Stimulated activated CD4-positive, alpha-beta T cell treated with anti-CD3 and anti-CD28 coated beads, Interleukin-1b, Interleukin-23, amount 100 ng/mL, for 48 hours (primary cell): ENCODE data around the gene ANXA2.

Source experiments
- DNase-seq: peaks from one replicate; pipeline ENCODE4 v3.0.0-alpha.2; 2020

Gene ANXA2

GRCh38 chr15:60386615-60387014 is 11.2 kb downstream of the ANXA2 start:
- no peak for DNase-seq

DNA sequence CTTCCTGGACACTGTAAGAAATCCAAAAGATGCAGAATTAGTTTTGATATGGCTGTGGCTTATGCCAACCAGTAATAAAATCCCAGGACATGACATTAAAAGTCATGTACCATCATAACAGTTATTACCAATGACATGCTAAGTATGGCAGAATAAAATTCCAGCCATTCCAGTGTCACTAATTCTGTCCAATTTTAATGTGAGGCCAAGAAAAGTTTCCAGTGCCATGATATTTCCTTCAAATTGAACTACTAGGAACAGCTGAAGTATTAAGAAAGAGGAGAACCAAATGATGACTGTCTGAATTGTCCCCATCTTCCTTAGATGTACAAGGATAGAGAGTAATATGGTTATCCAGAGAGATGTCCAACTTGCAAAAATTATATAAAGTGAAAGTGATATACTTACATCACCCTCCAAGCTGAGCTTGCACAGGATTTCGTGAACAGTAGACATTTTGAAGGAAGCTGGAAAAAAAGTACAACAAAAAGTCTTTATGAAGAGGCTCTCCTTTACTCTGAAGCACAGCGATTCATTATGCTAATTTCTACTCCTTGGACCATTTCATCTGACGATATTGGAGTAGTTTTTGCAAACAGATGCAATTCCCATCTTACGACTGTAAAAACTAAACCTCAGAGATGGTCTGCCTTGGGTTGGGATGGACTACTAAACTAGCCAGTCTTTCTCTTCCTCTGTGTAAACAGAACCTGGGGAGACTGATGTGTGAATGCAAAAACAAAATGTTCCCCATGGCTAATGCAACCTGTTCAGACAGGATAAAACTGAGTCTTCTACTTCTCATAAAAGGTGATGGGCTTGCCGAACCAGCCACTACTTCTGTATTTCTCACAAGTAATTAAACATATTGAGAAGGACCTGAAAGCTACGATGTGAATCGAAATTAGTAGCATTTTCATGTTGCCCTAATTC is 11.9 kb downstream of the ANXA2 start:
- no peak for DNase-seq

GRCh38 chr15:60384526-60385126 is 13.2 kb downstream of the ANXA2 start:
- DNase-seq, result no peak

DNA sequence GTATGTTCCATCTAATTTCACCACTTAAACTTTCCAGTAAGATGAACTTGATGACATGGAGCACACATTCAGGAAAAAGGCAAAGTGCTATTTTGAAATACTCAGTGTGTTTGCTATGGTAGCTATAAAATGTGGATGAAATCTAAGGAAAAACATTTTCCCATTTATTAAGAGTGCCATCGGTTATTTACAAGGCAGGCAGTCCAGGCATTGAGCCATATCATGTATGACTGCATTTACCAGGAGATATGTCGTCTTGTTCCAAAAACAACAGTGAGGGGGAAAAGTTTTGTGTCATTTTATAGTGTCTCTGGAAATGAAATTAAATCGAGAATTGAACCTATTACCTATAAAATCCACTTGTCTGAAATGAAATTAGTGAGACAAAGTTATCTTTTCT is 13.7 kb downstream of the ANXA2 start:
- no peak for DNase-seq

GRCh38 chr15:60382773-60383674 is 14.8 kb downstream of the ANXA2 start:
- no peak for DNase-seq

DNA sequence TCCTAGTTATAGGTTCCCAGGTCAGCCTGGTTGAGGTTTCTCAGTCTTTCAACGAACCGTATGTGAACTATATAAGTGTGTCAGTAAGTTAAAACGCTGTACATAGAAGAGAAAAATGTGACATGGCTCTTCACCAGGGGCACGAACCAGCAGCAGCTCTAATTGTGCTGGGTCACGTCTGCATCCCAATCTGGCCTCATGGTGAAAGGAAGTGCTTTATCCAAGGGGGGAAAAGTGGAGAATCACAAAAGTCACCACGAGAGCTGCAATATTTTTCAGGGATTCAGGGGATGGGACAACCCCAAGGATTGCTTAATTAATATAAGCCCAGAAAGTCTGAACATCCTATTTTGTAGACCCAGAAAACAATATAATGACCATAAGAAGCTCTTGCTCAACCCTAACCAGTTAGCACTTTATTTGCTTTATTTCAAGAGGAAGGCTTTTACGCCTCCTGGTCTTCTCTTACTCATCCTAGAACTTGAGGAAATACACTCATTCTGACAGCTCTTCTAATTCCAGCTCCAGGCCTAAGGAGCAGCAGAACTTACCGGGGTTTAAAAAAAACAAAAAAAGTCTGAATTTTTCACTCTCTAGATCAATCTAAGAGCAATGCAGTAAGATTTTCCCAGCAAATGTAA is 16.5 kb downstream of the ANXA2 start:
- no peak for DNase-seq

DNA sequence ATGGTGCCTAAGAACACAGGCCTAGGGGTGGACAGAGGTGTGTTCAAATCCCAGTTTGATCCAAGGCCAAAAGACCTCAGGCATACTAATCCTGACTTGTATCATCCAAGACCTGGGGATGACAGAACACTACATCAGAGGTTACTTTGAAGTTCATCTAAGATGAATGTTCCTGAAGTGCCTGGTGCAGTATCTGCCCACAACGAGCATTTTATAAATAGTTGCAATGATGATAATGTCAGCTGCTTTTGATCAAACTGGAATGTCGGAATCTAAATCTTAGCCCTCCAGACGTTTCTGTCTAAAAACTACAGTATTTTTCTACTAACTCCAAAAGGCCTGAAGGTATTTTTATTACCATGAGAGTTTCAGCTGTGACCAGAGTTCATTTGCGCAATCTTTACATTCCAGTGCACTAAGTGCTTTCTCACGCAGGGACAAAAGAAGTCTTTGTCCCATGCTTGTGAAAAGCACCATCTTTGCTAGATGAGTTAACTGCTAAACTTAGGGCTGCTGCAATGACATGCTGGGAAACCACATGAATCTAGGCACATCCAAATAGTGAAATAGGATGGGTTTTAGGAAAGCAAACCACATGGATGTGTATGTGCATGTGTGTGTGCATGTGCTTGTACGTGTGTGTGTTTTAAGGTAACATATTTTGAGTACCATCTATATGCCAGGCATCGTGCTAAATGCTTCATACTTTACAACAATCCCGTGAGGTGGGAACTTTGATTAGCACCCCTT is 18.1 kb downstream of the ANXA2 start:
- DNase-seq, result no peak

DNA sequence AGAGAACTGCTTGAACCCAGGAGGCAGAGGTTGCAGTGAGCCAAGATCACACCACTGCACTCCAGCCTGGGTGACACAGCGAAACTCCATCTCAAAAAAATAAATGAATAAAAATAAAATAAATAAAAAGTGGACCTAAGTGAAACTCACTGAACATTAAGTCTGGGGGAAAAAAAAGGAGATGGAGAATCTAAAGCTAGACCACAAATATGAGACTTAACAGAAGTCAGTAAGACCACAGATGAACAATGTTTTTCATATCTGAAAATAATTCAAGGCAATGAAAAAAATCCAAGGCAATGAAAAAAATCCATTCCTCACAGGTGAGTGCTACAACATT is 18.6 kb downstream of the ANXA2 start:
- DNase-seq, result no peak

GRCh38 chr15:60376677-60377095 is 21.1 kb downstream of the ANXA2 start:
- no peak for DNase-seq

DNA sequence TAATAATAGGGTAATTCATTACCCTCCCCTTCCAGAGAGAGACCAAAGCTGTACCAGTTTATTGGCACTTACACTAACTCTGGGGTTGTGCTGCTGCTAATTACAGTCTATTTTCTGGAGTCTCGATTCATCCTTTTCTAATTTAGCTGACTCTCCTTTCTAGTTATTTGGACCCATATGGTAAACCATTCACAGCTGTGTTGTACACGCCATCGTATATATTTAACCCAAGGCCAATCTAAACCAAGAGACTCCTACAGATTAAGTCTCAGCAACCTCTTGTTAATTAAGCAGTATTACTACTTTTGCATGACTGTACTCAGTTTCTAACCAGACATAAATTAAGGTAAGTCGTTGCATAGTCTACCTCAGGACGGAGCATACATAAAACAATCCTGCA is 22.5 kb downstream of the ANXA2 start:
- no peak for DNase-seq

DNA sequence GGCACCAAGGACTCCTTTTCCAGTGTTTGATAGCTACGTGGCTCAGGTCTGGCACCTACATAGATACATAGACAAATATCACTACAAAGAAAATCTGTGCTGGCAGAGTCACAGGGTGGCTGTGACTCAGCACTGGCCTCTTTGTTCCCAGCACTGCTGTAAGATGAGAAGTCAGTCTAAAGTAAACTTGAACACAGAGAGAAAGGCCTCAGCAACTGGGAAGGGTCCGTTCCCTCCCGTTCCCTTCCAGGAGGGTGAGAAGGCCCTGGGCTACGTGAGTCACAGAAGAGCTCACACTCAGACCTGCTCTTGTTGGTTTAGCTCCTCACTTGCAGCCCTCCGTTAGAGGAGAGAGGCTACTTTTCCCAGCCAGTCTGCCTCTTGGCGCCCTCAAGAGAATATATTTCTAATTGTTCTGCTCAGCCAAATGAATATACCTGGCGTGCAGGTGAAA is 23.1 kb downstream of the ANXA2 start:
- no peak for DNase-seq

- no peak for DNase-seq
Measured at GRCh38 chr15:60374209-60374608, 23.6 kb downstream of the ANXA2 start.

DNA sequence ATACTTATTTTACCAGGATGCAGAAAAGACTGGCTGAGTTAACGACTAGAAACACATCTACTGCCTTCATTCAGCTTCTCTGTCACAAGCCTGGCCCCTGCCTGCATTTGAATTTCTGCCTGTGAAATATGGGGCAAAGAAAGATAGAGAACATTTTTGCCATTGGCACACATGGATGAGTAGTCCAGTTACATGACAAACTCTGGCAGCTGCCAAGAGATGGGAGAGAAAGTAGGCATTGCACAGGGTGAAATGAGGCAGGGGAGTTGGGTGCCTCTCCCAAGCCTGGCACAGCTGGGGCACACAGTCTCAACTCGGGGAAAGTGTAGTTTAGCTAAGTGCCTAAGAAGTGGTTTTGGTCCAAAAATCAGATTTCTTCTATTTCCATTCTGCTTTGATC is 24.0 kb downstream of the ANXA2 start:
- DNase-seq, result no peak

DNA sequence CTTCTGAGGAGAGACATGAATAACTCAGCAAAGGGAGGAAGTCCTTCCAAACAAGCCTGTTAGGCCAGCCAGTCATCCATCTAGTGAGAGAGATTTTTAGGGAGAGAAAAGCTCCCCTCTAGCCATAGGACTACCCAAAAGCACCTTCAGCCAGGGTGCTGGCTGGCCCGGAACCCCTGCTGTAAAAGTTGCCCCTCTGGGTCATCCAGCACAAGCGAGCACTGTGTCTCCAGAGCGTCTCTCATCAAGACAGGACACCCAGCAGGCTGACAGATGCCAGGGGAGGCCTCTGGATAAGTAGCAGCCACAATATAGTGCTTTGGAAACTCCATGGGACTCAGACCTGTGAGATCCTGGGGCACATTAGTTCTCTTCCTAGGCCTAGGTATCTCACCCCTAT is 24.5 kb downstream of the ANXA2 start:
- DNase-seq, result no peak

DNA sequence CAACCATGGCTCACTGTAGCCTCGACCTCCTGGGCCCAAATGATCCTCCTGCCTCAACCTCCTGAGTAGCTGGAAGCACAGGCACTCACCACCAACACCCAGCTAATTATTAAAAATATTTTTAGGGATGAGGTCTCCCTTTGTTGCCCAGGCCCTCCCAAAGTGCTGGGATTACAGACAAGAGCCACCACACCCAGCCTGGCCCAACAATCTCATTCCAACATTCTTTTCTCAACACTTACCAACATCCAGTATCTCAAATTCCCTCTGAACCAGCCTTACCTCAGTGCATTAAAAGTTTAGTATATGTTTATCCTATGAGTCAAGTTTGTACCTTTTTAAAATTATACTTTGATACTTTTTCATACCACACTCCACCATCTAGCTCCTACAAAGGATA is 25.0 kb downstream of the ANXA2 start:
- DNase-seq, result no peak

DNA sequence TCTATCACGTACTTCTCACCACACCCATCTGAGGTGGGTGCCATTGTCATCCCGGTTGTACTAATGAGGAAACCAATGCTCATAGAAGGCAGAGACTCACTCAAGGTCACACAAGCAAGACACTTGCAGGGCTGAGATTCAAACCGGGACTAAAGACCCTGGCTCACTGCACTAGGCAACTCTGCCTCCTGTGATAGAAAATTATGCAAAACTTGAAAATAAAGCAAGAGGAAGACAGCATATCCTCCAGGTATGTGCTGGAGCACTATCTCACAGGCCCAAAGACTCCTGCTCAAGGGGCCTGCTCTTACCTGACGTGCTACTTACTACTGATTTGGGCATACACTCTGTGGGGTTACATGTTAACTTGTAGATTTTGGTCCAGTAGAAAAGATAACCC is 25.6 kb downstream of the ANXA2 start:
- no peak for DNase-seq

DNA sequence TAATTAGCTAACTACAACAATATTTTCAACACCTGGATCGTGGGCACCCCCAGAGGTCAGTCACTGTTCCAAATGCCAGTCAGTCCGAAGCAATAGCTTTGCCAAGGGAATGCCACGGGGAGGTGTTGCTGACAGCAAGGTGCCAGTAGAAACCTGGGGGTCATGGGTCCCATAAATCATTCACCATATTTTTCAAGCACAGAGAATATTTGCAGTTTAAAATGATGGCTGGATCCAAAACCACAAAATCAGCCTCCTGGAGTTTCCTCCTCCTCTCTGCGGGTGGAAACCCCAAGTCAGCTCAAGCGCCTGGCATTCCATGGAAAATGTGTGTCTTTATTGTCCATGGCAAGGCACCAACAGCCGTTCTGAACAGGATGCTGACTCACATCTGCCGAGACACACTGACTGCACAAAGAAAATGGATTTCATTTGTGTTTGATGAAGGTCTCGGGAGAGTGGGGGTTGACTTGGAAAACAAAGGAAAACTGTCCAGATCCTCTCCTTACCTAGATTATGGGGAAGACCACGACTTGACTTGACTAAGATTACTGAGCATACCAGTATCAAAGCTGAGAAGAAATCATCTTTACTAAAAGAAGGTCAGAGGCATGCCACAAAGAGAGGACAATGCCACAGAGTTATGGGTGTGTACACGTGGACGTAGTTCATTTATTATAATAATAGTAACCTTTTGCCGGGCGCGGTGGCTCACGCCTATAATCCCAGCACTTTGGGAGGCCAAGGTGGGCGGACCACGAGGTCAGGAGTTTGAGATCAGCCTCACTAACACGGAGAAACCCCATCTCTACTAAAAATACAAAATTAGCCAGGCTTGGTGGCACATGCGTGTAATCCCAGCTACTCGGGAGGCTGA is 26.4 kb downstream of the ANXA2 start:
- no peak for DNase-seq

- DNase-seq, result no peak
Measured at GRCh38 chr15:60370869-60371136, 27.0 kb downstream of the ANXA2 start.

DNA sequence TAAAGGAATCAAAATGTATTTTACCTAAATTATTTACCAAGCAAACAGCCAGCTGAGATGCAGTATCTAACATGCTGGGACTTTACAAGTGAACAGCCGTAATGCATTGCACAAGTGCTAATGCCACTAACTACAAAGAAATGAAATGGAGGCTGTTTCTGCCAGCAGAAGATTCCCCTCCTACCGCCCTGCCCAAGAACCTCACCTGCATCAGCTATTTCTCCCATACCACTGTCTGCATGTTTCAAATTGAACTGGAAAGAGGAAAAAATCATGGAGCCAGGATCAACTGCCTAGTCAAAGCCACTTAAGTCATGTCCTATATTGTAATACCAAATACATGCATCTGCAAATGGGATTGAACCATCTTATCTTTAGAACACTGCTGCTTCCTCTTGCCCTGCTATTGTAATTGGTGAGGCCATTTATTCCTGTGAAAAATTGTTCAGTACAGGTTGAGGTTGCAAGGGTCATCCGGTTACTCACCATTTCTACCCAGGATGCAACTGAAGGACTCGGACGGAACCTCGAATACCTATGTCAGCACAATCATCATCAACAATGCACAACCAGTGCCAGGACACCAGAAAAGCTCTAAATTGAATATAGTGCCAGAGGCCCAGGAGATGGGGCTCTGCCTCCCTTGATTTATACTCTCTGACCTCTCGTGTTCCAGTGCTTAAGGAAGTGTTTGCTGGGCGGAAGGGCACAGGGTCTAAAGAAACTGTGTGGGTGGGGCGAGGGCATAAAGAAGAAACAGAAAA is 27.5 kb downstream of the ANXA2 start:
- no peak for DNase-seq

DNA sequence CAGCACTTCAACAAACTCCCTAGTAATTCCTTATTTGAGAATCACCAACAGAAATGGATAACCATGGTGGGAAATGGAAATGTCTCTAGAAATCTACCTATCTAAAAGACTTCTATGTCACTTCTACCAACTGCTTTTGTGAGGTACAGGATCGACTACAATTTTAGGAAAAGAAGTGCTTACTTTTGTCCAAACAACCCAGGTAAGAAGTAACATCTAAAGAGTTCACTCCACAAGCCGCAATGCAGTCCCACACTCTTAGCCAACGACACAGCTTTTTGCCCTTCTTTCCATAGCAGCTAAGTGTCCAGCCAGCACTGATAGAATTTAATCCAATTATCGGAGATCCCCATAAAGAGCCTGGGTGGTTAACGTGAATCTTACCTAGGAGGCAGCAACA is 28.1 kb downstream of the ANXA2 start:
- DNase-seq, result no peak

DNA sequence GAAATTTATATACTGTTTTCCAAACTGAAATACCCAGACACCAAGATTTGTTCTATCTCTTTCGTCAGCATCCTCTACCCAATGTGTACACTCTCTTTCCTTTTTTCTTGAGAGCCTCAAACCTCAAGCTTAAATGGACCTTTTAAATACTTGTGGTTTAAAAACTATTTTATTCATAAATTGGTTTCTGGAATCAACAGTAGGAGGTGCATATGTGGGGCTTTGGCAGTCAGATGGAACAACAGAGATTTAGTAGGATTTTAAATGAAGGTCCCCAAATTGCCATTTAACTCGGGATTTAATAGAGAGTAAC is 33.2 kb downstream of the ANXA2 start:
- no peak for DNase-seq
